Tibial artery (tissue), 4 donors: ENCODE data around the gene PANX1.

Source experiments
- DNase-seq, 2 donors: peaks; one replicate each; pipeline ENCODE4 v3.0.0-alpha.2; 2019
- H3K27ac ChIP-seq, 2 donors: fragments of 200-600 bp; sonication (generic) in 1 of 2; 1 replicate in 1 of 2; 2 replicates in 1 of 2; pipeline ENCODE4 v1.5.1; 2018 to 2019; ENCODE audit warnings: mild to moderate bottlenecking in 1 of 2
- H3K27me3 ChIP-seq, 2 donors: fragments of 200-600 bp; sonication (generic) in 1 of 2; one replicate each; pipeline versions ENCODE4 v1.5.1 to v1.6.0; 2016 to 2019
- H3K36me3 ChIP-seq, 3 donors: fragments of 200-600 bp; sonication (generic) in 2 of 3; one replicate each; pipeline ENCODE4 v1.5.1; 2016 to 2019; ENCODE audit warnings: mild to moderate bottlenecking in 2 of 3
- H3K4me1 ChIP-seq, 4 donors: fragments of 200-600 bp; sonication (generic) in 2 of 4; 1 replicate in 3 of 4; 2 replicates in 1 of 4; pipeline ENCODE4 v1.5.1; 2016 to 2019
- H3K4me3 ChIP-seq, 2 donors: fragments of 200-600 bp; sonication (generic) in 1 of 2; 1 replicate in 1 of 2; 2 replicates in 1 of 2; pipeline ENCODE4 v1.5.1; 2018 to 2019; ENCODE audit warnings: mild to moderate bottlenecking in 2 of 2
- H3K9me3 ChIP-seq, 3 donors: fragments of 200-600 bp; sonication (generic) in 1 of 3; one replicate each; pipeline ENCODE4 v1.5.1; 2016 to 2019
- CTCF ChIP-seq, 2 experiments: fragments of 200-600 bp in 1 of 2; fragments of 450-650 bp in 1 of 2; IDR thresholded peaks; one replicate each; pipeline ENCODE4 v1.5.1; 2017 to 2019; ENCODE audit warnings: antibody characterized with exemption in 2 of 2, mild to moderate bottlenecking in 1 of 2, moderate library complexity in 1 of 2
- intact Hi-C: fragments of 100-400 bp; cut with DNase I; formaldehyde crosslinking; loops from one replicate; pipeline ENCODE4 v1.15.0; 2023; ENCODE audit warnings: low total_unique reads

Gene PANX1

GRCh38 chr11:94147433-94147845 lies 18.8 kb downstream of the PANX1 start:
- intact Hi-C loops: no loop called here
- no peak overlapping the region for H3K4me3 ChIP-seq
- H3K4me1 ChIP-seq: peaks cover 0 to 58% (median 32%) of the 10 kb centered on the region in 4 donors
- H3K9me3 ChIP-seq: no peaks in the 10 kb centered on the region
- no peak for DNase-seq
- TF ChIP-seq CTCF (IDR thresholded peaks at IDR 0.05): no peak
- H3K27me3 ChIP-seq: no peaks in the 10 kb centered on the region
- no peaks in the 10 kb centered on the region for H3K36me3 ChIP-seq
- no peak overlapping the region for H3K27ac ChIP-seq

GRCh38 chr11:94148189-94148588 lies 19.5 kb downstream of the PANX1 start:
- H3K9me3 ChIP-seq: no peaks in the 10 kb centered on the region

GRCh38 chr11:94149431-94150017 lies 20.9 kb downstream of the PANX1 start:
- Histone ChIP-seq H3K4me1 (peaks cover 0 to 59% (median 32%) of the 10 kb centered on the region in 4 donors), H3K27ac (no peak overlapping the region), H3K36me3 (peaks cover 0 to 1% (median 0%) of the 10 kb centered on the region in 3 donors), H3K27me3 (no peaks in the 10 kb centered on the region), H3K9me3 (no peaks in the 10 kb centered on the region), H3K4me3 (no peak overlapping the region)
- no peak for DNase-seq
- no peak for TF ChIP-seq CTCF (IDR thresholded peaks at IDR 0.05)
- intact Hi-C loops: loop anchor here (5.0 kb wide), 1 partner anchor 38 kb away; no protein-coding TSS in a partner anchor

More at GRCh38 chr11:94148189-94148588, 19.5 kb downstream of the PANX1 start:
- intact Hi-C loops: no loop called here
- no peak for DNase-seq
- no peak overlapping the region for H3K4me3 ChIP-seq
- no peak for TF ChIP-seq CTCF (IDR thresholded peaks at IDR 0.05)
- no peaks in the 10 kb centered on the region for H3K27me3 ChIP-seq
- no peaks in the 10 kb centered on the region for H3K36me3 ChIP-seq
- H3K27ac ChIP-seq: no peak overlapping the region
- H3K4me1 ChIP-seq: peaks cover 0 to 59% (median 34%) of the 10 kb centered on the region in 4 donors

- H3K4me3 ChIP-seq: no peak overlapping the region
- no peak for DNase-seq
- H3K4me1 ChIP-seq: peaks cover 0 to 57% (median 32%) of the 10 kb centered on the region in 4 donors
- H3K27me3 ChIP-seq: no peaks in the 10 kb centered on the region
- no peak overlapping the region for H3K27ac ChIP-seq
- no peaks in the 10 kb centered on the region for H3K9me3 ChIP-seq
- intact Hi-C loops: loop anchor here (5.0 kb wide), 1 partner anchor 37 kb away; no protein-coding TSS in a partner anchor
- peaks cover 0 to 6% (median 0%) of the 10 kb centered on the region in 3 donors for H3K36me3 ChIP-seq
- TF ChIP-seq CTCF (IDR thresholded peaks at IDR 0.05): no peak
These were observed 21.4 kb downstream of the PANX1 start for GRCh38 chr11:94150056-94150455.

GRCh38 chr11:94150704-94151685 lies 22.4 kb downstream of the PANX1 start:
- no peaks in the 10 kb centered on the region for H3K9me3 ChIP-seq
- no peak for TF ChIP-seq CTCF (IDR thresholded peaks at IDR 0.05)
- no peaks in the 10 kb centered on the region for H3K27me3 ChIP-seq
- intact Hi-C loops: loop anchor here (5.0 kb wide), 1 partner anchor 36 kb away; no protein-coding TSS in a partner anchor
- H3K4me3 ChIP-seq: no peak overlapping the region
- no peak overlapping the region for H3K27ac ChIP-seq
- peaks cover 0 to 57% (median 32%) of the 10 kb centered on the region in 4 donors for H3K4me1 ChIP-seq
- peaks cover 0 to 7% (median 4%) of the 10 kb centered on the region in 3 donors for H3K36me3 ChIP-seq
- DNase-seq: no peak
